ENCODE results near the gene TOX3.

DNA sequence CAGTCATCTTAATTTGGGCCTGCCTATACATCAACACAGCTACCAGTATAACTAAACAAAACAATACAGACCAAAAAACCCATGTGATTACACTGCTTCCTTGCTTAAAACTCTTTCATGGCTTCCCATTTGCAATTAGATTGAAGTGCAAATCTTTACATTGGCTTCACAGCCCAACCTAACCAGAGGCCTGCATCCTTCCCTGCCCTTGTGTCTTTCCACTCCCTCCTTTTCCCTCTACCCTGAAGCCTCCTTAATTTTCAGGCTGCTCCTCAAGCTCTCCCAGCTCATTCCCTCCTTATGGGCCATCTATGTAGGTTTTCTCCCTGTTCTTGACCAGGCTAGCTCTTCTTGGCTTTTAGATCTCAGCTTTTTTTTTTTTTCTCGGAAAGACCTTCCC is 147.8 kb downstream of the TOX3 start:
- no peak for TF ChIP-seq POLR2A (IDR thresholded peaks at IDR 0.05; ENCODE audit: low read depth, low read length)
- no peak for TF ChIP-seq POLR2AphosphoS5 (IDR thresholded peaks at IDR 0.05; ENCODE audit: low read depth, low read length)
- no peak for TF ChIP-seq TAF1 (IDR thresholded peaks at IDR 0.05; ENCODE audit: low read depth, low read length)
- TF ChIP-seq PAX5 (IDR thresholded peaks at IDR 0.05; ENCODE audit: insufficient read depth, low read length, severe bottlenecking) = no peak

All from GM12891 (cell line).